ENCODE results near the gene BTNL8.
"Not testable (repeated sequence)": the region's sequence is repeated elsewhere in the genome, so short reads cannot be mapped to it uniquely, and the experiment has no call there.

The BTNL8 gene

GRCh38 chr5:180875860-180876426 is 23.0 kb upstream of the BTNL8 start:
- TF ChIP-seq CTCF (IDR thresholded peaks at IDR 0.05; ENCODE audit: low read depth, low read length) = no peak
- H3K4me3 ChIP-seq (replicated peaks in 1 of 2; ENCODE audit: low read depth in 2 of 2, low read length in 2 of 2) = no peak overlapping the region
- no peak for DNase-seq (ENCODE audit: low read depth in 2 of 2)

- not testable (repeated sequence) for DNase-seq (ENCODE audit: low read depth in 2 of 2); H3K4me3 ChIP-seq (replicated peaks in 1 of 2; ENCODE audit: low read depth in 2 of 2, low read length in 2 of 2)
Measured at GRCh38 chr5:180885845-180886529, 13.0 kb upstream of the BTNL8 start.

GRCh38 chr5:180889381-180889780 is 9.6 kb upstream of the BTNL8 start:
- no peak for TF ChIP-seq CTCF (IDR thresholded peaks at IDR 0.05; ENCODE audit: low read depth, low read length)
- H3K4me3 ChIP-seq (replicated peaks in 1 of 2; ENCODE audit: low read depth in 2 of 2, low read length in 2 of 2) = no peak overlapping the region
- DNase-seq (ENCODE audit: low read depth in 2 of 2) = no peak

- not testable (repeated sequence) for DNase-seq (ENCODE audit: low read depth in 2 of 2); H3K4me3 ChIP-seq (replicated peaks in 1 of 2; ENCODE audit: low read depth in 2 of 2, low read length in 2 of 2)
Measured at GRCh38 chr5:180895330-180895729, 3.6 kb upstream of the BTNL8 start.

GRCh38 chr5:180900178-180900577 is 1.2 kb downstream of the BTNL8 start:
- DNase-seq (ENCODE audit: low read depth in 2 of 2) = no peak
- TF ChIP-seq CTCF (IDR thresholded peaks at IDR 0.05; ENCODE audit: low read depth, low read length) = no peak
- no peak overlapping the region for H3K4me3 ChIP-seq (replicated peaks in 1 of 2; ENCODE audit: low read depth in 2 of 2, low read length in 2 of 2)

GRCh38 chr5:180901319-180902009 is 2.5 kb downstream of the BTNL8 start:
- H3K4me3 ChIP-seq (replicated peaks in 1 of 2; ENCODE audit: low read depth in 2 of 2, low read length in 2 of 2) = no peak overlapping the region
- no peak for DNase-seq (ENCODE audit: low read depth in 2 of 2)
- no peak for TF ChIP-seq CTCF (IDR thresholded peaks at IDR 0.05; ENCODE audit: low read depth, low read length)

GRCh38 chr5:180908400-180908799 is 9.4 kb downstream of the BTNL8 start:
- H3K4me3 ChIP-seq (replicated peaks in 1 of 2; ENCODE audit: low read depth in 2 of 2, low read length in 2 of 2) = no peak overlapping the region
- TF ChIP-seq CTCF (IDR thresholded peaks at IDR 0.05; ENCODE audit: low read depth, low read length) = no peak

More at GRCh38 chr5:180908400-180908799, 9.4 kb downstream of the BTNL8 start:
- no peak for DNase-seq (ENCODE audit: low read depth in 2 of 2)

All from cardiac fibroblast (primary cell).